Subcutaneous adipose tissue (tissue), 4 donors: Measurements from ENCODE around the gene THOC6. TPM values are rescaled to one million over a fixed set of nuclear protein-coding genes. Genes with fewer than 3 reads are reported as not detected.

ENCODE experiments used
- small RNA-seq: library from RNA; depleted of rRNA; stranded (forward); fragments of <200 nt; gene quantifications from one replicate; pipeline ENCODE3, GENCODE V24; 2016
- total RNA-seq, 4 donors: library from RNA; depleted of rRNA; stranded (reverse); fragments of >200 nt; gene quantifications; one replicate each; pipeline ENCODE4 v1.1.0, GENCODE V29; 2016
- TF ChIP-seq, protein P1 (sequence below): fragments of 450-650 bp; IDR thresholded peaks from one replicate; pipeline ENCODE4 v1.5.1; 2016; ENCODE audit warnings: low read depth, mild to moderate bottlenecking, control low read depth, antibody characterized with exemption, moderate library complexity

Gene THOC6
- total RNA-seq, 4 donors from 2014 or later: 10.8 to 17.2 (median 13.8) TPM

GRCh38 chr16:3071655-3072054 lies 47.8 kb downstream of the THOC6 start:
- TF ChIP-seq, protein P1, sequence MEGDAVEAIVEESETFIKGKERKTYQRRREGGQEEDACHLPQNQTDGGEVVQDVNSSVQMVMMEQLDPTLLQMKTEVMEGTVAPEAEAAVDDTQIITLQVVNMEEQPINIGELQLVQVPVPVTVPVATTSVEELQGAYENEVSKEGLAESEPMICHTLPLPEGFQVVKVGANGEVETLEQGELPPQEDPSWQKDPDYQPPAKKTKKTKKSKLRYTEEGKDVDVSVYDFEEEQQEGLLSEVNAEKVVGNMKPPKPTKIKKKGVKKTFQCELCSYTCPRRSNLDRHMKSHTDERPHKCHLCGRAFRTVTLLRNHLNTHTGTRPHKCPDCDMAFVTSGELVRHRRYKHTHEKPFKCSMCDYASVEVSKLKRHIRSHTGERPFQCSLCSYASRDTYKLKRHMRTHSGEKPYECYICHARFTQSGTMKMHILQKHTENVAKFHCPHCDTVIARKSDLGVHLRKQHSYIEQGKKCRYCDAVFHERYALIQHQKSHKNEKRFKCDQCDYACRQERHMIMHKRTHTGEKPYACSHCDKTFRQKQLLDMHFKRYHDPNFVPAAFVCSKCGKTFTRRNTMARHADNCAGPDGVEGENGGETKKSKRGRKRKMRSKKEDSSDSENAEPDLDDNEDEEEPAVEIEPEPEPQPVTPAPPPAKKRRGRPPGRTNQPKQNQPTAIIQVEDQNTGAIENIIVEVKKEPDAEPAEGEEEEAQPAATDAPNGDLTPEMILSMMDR: no peak

DNA sequence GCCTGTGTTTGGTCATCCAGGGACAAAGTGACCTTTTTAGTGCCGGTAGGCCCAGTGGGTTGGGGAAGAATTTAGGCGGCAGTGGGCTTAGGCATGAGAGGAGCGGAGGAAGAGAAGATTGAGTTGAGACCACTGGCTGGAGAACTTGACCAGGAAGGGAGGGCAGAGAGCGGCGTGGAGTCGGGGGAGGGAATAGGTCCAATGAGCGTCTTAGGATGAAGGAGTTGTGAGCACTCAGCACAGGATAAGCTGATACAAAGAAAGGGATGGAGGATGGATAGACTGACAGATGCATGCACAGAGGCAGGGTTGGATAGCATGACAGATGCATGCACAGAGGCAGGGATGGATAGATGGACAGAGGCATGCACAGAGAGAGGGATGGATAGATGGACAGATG lies 49.6 kb downstream of the THOC6 start:
- TF ChIP-seq, protein P1: no peak

DNA sequence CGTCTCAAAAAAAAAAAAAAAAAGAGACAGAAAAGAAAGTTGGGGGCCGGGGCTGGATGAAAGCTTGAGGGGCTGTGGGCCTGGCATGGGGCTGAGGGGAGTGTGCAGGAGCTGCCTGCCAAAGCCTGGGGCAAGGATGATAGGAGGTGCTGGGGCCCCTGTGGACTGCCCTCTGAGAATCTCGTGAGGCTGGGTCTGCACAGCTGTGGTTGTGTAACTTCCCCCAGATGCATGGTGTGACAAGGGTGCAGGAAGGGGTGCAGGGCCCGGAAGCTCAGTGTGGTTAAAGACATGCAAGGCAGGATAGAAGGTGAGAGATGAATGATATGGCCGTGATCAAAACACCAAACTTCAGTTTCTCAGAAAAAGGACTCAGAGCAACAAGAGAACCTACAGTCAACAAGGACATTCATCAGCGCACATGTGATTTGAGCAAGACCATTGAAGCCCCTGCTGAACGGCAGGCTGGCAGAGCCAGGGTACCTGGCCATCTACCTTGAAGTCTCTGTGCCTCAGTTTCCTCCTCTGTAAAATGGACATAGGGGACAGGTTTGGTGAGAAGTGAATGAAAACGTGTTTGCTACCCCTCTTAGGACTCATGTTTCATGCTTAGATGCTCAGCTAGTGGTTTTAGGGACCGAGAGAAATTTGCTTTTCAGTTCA lies 51.2 kb downstream of the THOC6 start:
- TF ChIP-seq, protein P1: no peak

DNA sequence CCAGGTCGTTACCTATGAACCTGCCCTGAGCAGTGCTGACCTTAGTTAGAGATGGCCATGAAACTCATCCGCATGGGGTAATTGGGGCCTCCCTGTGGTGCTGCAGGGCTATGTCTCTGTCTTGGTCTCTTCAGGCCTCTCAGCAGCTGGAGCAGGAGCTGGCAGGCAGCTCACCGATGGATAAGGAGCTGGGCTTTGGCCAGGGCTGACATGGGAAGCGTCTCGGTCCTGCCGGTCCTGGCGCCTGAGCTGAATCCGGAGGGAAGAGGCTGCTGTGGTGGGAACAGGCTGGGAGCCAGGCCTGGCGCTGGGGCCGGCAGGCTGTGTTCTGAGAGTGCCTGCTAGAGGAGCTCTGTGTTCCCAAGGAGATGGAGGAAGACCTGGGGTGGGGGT lies 51.7 kb downstream of the THOC6 start:
- TF ChIP-seq, protein P1: no peak

DNA sequence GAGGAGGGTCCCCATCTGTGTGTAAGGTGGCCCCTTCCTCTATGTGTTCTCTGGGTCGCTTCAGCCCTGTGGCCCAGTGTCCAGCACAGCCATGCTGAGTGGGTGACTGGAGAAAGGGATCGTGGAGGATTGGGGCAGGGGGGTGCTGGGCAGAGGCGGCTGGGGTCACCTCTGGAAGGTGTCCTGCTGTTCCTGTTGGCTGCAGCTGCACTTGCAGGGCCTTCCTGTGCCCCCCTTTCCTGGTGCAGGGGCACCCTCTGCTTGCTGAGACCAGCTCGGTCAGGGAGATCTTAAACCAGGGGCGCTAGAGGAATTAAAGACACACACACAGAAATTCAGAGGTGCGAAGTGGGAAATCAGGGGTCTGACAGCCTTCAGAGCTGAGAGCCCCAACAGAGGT lies 52.7 kb downstream of the THOC6 start:
- TF ChIP-seq, protein P1: no peak

Small RNA genes within 50 kb of the gene (small RNA-seq; reads per million reads assigned to genes)
- not detected for gene LINC00514

Other genes with a start within 250 kb of the THOC6 start
- 100 to 1,000 TPM; 264 to 371 (median 280) TPM for gene ELOB, start 246.8 kb upstream of the THOC6 start, total RNA-seq
- not detected for gene PRSS33, start 236.5 kb upstream of the THOC6 start, total RNA-seq
- gene PRSS41, start 225.6 kb upstream of the THOC6 start, total RNA-seq: not detected
- under 1 TPM in 1 of 4 donors, not detected in 3; 0.68 TPM for gene PRSS21, start 206.8 kb upstream of the THOC6 start, total RNA-seq
- 1 to 10 TPM in 1 of 4 donors, not detected in 3; 3.1 TPM for gene ZG16B, start 193.7 kb upstream of the THOC6 start, total RNA-seq
- gene PRSS22, start 165.9 kb upstream of the THOC6 start, total RNA-seq: 1 to 10 TPM in 1 of 4 donors, not detected in 3; 1.5 TPM
- gene FLYWCH2, start 140.8 kb upstream of the THOC6 start, total RNA-seq: 10 to 100 TPM; 20.5 to 61.4 (median 29.1) TPM
- gene FLYWCH1, start 112.1 kb upstream of the THOC6 start, total RNA-seq: 10 to 100 TPM; 11.6 to 62.9 (median 18.7) TPM
- not detected for gene KREMEN2, start 59.8 kb upstream of the THOC6 start, total RNA-seq
- gene PAQR4, start 54.7 kb upstream of the THOC6 start, total RNA-seq: 1 to 10 TPM; 1.5 to 5.7 (median 3.8) TPM
- gene PKMYT1, start 43.6 kb upstream of the THOC6 start, total RNA-seq: 1 to 10 TPM in 3 of 4 donors, not detected in 1; 1.5 to 2.0 (median 1.8) TPM
- 1 to 10 TPM in 1 of 4 donors, not detected in 3; 1.3 TPM for gene CLDN9, start 11.1 kb upstream of the THOC6 start, total RNA-seq
- gene CLDN6, start 5.9 kb upstream of the THOC6 start, total RNA-seq: not detected
- 10 to 100 TPM in 2 of 4 donors, 1 to 10 TPM in 2; 8.1 to 20.7 (median 13.5) TPM for gene TNFRSF12A, start 3.7 kb upstream of the THOC6 start, total RNA-seq
- gene HCFC1R1, start 93 bp upstream of the THOC6 start, total RNA-seq: 10 to 100 TPM; 17.8 to 30.9 (median 27.9) TPM
- gene BICDL2, start 12.9 kb downstream of the THOC6 start, total RNA-seq: not detected
- gene MMP25, start 22.5 kb downstream of the THOC6 start, total RNA-seq: under 1 TPM in 1 of 4 donors, not detected in 3; 0.57 TPM
- gene IL32, start 41.6 kb downstream of the THOC6 start, total RNA-seq: 10 to 100 TPM in 3 of 4 donors, 1 to 10 TPM in 1; 8.4 to 21.1 (median 13.1) TPM
- gene ZSCAN10, start 75.3 kb downstream of the THOC6 start, total RNA-seq: not detected
- gene ZNF205, start 88.6 kb downstream of the THOC6 start, total RNA-seq: 10 to 100 TPM in 1 of 4 donors, 1 to 10 TPM in 3; 3.4 to 15.3 (median 7.6) TPM
- gene ZNF213, start 111.0 kb downstream of the THOC6 start, total RNA-seq: 10 to 100 TPM in 1 of 4 donors, 1 to 10 TPM in 3; 1.1 to 13.4 (median 5.0) TPM
- not detected for gene OR1F1, start 164.2 kb downstream of the THOC6 start, total RNA-seq
- 1 to 10 TPM; 4.4 to 7.8 (median 5.9) TPM for gene ZNF200, start 211.1 kb downstream of the THOC6 start, total RNA-seq
- 1 to 10 TPM; 3.0 to 7.7 (median 5.2) TPM for gene MEFV, start 232.6 kb downstream of the THOC6 start, total RNA-seq